Neural progenitor cell (in vitro differentiated cells): Measurements from ENCODE around the gene ANO8.

ENCODE experiments used
- CTCF ChIP-seq: fragments of 200-600 bp; sonication (generic); IDR thresholded peaks from 2 replicates; pipeline ENCODE4 v1.5.1; 2017; ENCODE audit warnings: antibody characterized with exemption, mild to moderate bottlenecking
- EZH2 ChIP-seq: fragments of 200-600 bp; sonication (generic); IDR thresholded peaks from 2 replicates; pipeline ENCODE4 v1.6.1; 2017; ENCODE audit warnings: antibody characterized with exemption, mild to moderate bottlenecking, moderate library complexity

DNA sequence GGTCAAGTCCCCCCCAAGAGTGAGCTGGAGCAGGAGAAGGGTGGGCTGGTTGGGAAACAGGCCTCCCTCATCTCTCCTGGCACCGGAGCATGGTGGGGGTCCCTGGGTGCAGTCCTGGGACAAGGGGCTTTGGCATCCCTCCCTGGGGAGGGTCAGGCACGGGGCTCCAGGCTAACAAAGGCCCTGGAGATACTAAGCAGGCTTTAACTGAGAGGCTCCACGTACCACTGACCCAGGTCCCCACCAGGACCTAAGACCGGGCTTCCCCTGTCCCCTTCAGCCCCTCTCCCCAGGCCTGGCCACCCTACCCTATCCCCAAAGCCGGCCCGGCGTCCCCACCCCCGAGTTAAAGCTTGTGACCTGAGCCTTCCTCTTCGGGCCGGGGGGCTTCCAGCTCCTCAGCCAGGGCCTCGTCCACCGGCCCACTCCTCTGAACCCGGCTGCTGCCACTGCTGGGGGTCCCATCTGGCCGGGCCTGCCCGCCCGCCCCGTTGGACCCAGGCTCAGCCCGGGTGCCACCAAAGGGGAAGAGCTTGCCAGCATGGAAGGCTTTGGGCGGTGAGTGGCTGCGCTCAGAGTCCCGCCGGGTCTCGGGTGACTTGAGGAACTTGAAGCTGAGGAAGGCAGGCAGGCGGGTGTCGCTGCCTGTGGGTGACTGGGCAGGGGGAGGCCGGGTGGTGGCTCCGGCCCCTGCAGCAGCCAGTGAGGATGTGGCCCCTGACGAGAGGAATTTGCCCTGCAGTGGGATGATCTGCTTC, 10.1 kb downstream of the ANO8 start:
- TF ChIP-seq EZH2 (no peak), CTCF (no peak)
